GM10248 (cell line): Measurements from ENCODE around the gene VSX1.

Experiments used
- CTCF ChIA-PET: fragments of 300-600 bp; sonication (Branson Sonifier 250); formaldehyde crosslinking; extraction: SDS; loops from one replicate; lab custom pipeline; 2021; ENCODE audit warnings: antibody characterized with exemption; lab: Yijun Ruan, JAX
- POLR2A ChIA-PET: fragments of 350-650 bp; sonication (Branson Sonifier 250); formaldehyde crosslinking; extraction: SDS; loops from one replicate; lab custom pipeline; 2020; ENCODE audit warnings: antibody characterized with exemption; lab: Yijun Ruan, JAX
- DNase-seq: peaks from one replicate; pipeline ENCODE4 v3.0.0; 2012; ENCODE audit errors: extremely low spot score
- CTCF ChIP-seq: IDR thresholded peaks from 2 replicates; pipeline ENCODE4 v1.5.1; 2012; ENCODE audit warnings: mild to moderate bottlenecking, low read depth; ENCODE audit errors: extremely low read depth, missing control alignments, control extremely low read depth

Gene VSX1

DNA sequence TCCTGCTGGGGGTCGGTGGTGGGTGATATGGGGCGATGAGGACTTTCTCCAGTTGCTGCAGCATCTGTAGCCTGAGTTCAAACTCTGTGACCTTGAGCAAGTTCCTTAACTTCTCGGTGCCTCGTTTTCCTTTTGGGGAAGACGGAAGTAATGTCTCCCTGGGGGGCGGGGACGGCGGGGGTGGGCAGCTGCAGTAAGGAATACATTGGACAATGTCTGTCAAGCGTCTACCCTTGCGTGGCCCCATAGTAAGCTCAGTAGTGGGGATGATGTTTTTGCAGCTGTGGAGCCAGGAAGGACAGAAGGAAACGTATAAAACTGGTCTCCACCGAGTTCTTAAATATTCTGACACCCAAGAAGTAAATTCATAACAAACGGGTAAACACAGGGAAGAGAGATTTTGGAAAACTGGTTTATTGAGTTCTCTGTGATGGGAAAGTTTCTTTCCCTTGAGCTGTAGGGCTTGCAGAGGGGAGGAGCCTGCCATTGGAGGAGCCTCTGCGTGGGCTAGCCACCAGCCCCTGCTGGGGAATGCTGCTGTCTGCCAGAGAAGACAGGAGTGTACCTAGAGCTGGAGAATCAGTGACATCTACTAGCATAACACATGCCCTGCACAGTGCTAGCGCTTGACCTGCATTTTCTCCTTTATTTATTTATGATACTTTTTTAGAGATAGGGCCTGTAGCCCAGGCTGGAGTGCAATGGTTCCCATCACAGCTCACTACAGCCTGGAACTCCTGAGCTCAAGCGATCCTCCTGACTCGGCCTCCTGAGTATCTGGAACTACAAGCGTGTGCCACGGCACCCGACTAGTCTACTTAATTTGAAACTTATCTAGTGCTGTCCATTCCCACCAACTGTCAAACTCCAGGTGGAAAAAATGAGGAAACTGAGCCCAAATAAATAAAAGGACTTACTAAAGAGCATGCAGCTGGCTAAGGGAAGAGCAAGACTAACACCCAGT, 22.8 kb downstream of the VSX1 start:
- ChIA-PET CTCF (interaction anchor here (0.9 to 10.3 kb wide), 5 partner anchors 10 to 340 kb away, joined by 3 to 201 read pairs (median 5); partner anchors contain the start of gene APMAP), POLR2A (no interaction called here)
- TF ChIP-seq CTCF, result no peak
- no peak for DNase-seq

DNA sequence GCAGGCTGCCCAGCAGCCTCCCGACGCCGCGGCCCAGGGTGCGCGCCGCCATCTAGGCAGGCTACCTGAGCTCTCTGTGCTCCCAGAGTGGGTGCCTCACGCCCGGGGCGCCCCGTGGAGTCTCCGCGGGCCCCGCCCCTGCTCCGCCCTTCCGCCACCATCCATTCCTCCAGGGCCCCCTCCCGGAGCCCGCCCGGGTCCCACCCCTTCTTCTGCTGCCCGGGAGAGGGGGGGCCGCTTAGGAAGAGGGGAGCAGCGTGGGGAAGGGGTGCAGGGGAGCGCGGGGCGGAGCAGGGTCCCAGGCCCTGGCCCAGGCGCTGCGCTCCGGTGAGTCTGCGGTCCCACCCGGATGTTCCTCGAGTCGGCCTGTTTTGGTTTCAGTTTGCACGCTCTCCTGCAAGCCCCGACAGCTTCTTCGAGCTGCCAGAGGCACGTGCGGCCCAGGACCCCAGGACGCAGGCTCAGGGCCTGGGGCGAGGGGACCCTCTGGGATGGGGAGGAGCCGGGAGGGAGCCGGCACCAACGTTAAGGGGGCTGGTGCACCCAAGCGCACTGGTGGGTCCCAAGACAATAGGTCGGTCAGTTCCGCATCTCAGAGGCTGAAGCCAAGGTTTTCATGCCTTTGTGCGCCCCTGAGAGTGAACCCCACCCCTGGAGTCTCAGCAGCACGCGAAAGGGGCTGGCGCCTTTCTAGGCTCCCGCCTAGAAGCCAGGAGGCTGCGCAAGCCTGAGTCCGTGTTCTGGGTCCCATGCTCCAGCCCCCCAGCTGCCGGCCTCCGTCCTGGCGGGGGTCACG, 23.7 kb downstream of the VSX1 start, which contains the start of gene ACSS1:
ACSS1 (minus strand) TSS at position 89 of the 796 bp plus-strand sequence; CDS start at position 52, 37 bp downstream.
- DNase-seq, result peak; percentile 85
- TF ChIP-seq CTCF, result no peak
- CTCF ChIA-PET, result interaction anchor here (10.3 kb wide), 1 partner anchor 63 kb away, joined by 201 read pairs; the partner anchor contains the start of gene APMAP
- POLR2A ChIA-PET, result no interaction called here

- DNase-seq, result peak; percentile 71
- ChIA-PET POLR2A (no interaction called here), CTCF (interaction anchor here (1.4 to 10.3 kb wide), 2 partner anchors 47 to 62 kb away, joined by 3 to 201 read pairs; partner anchors contain the start of gene APMAP)
- TF ChIP-seq CTCF, result no peak
Observed at GRCh38 chr20:25057234-25058050, 24.5 kb downstream of the VSX1 start.

GRCh38 chr20:25056690-25057233, 25.2 kb downstream of the VSX1 start:
- ChIA-PET CTCF (interaction anchor here (1.4 to 10.3 kb wide), 2 partner anchors 46 to 61 kb away, joined by 3 to 201 read pairs; partner anchors contain the start of gene APMAP), POLR2A (no interaction called here)
- TF ChIP-seq CTCF, result no peak
- no peak for DNase-seq

- TF ChIP-seq CTCF, result no peak
- CTCF ChIA-PET, result interaction anchor here (0.9 to 2.7 kb wide), 5 partner anchors 8 to 62 kb away, joined by 3 to 10 read pairs (median 3); no protein-coding TSS in a partner anchor
- POLR2A ChIA-PET, result no interaction called here
- DNase-seq, result no peak
Observed at GRCh38 chr20:25055711-25056495, 26.0 kb downstream of the VSX1 start.
